AG08395 (cell line): ENCODE results near the gene FAM20A.

Experiments used
- DNase-seq: peaks from one replicate; pipeline ENCODE4 v3.0.0; 2012; ENCODE audit warnings: mixed read lengths, low spot score

The FAM20A gene

GRCh38 chr17:68600931-68601564, at the start of gene FAM20A:
TSS of gene FAM20A (minus strand) at chr17:68601367. CDS start at chr17:68600666, 701 bp downstream.
- DNase-seq: no peak

- DNase-seq: no peak
These were observed 48.2 kb upstream of the FAM20A start for GRCh38 chr17:68649324-68649723.

DNA sequence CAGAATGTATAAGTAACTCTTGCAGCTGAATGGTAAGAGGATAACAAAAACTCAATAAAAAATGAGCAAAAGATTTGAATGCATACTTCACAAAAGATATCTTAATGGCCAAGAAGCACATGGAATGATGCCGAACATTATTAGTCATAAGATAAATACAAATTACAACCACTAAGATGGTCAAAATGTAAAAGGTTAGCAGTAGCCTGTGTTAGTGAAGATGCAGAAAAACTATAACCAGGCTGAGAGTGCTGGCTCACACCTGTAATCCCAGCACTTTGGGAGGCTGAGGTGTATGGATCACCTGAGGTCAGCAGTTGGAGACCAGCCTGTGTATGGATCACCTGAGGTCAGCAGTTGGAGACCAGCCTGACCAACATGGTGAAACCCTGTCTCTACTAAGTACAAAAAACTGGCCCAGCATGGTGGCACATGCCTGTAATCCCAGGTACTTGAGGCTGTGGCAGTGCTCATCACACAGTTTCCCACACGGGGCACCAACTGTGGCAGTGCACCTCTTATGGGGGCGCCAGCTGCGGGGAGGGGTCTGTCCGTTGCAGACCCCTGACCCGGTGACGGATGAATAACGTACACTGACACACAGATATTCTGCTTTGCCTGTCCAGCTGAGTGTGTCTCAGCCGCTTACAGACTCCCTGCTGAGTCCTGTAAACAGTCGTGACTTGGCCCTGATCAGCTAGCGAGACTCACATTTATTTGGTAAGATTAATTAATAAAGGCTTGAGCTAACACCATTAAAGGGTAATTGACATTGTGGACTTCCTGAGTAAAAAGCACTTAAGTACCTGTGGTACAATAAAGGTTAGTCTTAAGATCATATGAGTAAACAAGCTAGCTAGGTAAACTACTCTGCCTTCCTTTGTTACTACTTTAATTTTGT, 45.7 kb upstream of the FAM20A start:
- DNase-seq: no peak

- DNase-seq: no peak
These were observed 40.9 kb upstream of the FAM20A start for GRCh38 chr17:68642118-68642412.

DNA sequence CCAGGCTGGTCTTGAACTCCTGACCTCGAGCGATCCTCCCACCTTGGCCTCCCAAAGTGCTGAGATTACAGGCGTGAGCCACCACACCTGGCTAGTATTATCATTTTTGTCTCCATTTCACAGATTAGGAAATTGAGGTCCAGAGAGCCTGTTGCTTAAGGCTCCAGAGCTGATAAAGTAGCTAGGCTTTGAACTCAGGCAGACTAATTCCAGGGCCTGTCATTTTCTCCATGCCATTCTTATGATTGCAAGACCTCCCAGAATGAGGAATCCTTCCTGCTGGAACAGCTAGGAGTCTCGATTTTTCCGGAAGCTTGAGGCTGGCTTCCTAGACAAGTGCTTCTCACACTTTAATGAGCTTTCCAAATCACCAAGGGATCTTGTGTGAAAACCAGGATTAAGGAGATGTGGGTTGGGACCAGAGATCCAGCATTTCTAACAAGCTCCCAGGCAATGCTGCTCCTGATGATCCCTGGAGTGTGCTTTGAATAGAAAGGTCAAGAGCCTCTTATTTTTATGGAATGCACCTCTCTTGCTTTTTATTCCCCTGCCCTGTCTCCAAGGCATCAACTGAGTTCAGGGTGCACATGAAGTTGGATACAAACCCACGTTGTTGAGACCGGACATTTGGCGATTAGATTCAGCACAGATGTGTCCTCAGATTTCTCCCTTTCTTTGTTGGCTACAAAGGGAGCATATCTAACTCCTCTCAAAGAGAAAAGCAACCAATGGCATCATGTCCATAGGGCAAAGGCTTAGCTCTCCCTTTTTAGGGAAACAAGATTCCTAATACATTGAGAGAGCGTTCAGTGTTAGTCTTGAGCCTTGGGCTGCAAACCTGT, 40.3 kb upstream of the FAM20A start:
- no peak for DNase-seq

DNA sequence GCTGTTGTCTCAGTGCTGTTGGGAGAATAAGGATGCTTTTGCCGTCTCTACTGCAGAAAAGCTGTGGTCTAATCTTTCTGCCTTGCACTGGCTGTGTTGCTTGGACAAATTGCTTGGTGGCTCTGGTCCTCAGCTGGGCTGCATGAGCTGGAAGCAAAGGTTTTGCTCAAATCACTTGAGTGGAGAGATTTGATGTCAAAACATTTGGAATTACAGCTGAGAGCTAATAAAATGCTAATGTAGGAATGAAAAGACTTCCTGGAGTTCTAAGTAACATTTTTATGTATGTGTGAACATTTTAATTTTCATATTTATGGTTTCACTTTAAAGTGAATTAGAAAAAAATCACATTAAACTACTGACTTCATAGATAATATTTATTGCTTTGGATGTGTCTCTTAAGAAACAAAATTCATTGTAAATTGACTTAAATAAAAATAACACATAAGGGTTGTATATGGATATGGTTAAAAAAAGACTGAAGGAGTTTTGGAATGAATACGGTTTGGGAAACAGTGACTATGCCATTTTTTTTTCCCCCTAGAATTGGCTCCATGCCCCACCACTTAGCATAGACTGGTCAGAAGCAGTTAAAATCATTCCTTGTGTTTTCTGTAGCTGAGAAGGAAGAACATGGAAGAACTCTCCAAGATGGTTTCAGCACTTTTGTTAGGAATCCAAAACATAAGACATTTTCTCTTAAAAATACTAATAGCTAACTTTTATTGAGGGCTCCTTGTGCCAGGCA, 39.2 kb upstream of the FAM20A start:
- no peak for DNase-seq

DNA sequence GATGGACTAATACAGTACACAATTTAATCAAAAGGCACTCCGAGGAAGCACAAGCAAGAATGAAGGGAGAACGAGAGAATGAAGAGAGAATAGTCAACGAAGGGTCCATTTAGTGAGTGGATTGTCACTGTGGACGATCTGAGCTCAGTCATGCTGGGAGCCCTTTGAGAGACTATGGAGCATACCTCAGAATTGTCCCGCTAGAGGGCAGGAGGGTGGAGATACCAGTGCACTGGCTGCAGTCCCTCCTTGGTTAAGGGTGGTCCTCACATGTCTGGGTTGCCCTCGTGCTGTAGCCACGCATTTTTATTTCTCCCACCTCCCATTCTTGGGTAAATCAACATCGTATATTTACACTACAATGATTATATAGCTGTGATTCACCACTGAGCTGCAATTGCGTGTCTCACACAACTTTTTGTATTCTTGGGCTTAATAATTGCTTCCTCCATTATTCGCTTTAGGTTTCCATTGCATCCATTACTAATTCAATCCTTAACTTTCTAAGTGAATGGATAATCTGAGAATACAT, 33.2 kb upstream of the FAM20A start:
- DNase-seq: no peak

DNA sequence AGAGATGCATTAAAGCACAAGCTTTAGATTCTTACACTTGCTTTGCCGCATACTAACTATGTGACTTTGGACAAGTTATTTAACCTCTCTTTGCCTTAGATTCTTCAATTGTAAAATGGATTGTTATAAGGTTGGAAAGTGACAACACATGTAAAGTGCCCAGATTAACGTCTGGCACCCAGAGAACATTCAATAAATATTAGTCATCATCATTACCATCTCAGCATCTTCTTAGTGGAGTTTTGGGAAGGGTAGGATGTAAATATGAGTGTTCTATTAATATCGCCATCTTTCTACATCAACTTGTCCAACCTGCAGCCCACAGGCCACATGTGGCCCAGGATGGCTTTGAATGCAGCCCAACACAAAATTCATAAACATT, 27.4 kb upstream of the FAM20A start:
- no peak for DNase-seq

DNA sequence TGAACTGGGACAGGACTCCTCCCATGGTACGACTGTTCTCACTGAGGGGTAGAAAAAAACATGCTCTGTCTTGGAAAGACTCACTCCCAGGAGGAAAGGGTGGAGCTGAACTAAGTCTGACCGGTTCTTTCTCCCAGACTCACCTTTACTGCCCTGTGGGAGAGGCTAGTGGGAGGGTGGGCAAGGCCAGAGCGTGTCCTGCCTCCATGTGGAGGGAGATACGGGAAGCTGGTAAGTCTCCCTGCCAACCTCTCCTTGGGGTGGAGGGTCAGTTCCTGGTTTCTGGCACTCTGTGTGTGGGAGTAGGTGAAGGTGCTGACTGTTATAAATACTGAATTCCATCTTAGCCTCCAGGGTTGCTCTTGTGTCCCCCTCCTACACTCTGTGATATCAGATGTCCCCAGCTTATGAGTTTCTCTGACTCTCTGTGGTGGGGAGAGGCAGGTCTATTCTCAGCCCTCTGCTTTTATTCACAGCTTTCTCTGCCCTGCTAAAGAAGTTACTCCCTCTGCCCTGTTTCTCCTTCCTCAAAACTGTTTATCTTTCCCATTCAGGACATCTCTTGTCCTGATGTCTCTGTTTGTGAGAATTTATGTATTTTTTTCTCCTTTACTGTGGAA, 26.9 kb upstream of the FAM20A start:
- no peak for DNase-seq

DNA sequence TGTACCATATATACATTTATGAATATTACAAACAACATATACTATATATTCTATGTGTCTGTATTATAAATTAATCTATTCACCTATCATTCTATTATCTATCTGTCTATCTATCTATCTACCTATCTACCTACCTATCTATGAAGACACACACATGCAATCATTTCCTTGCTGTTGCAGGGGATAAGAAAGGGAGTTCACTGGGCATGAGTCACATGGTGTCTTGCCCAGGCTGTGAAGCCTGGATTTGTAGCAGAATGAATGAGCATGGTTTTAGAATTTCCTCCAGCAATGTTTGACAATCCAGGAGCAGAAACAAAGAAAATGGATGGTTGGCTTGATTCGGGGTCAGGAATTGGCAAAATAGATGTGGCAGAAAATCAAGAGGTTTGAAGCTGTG, 23.2 kb upstream of the FAM20A start:
- DNase-seq: peak; percentile 39

DNA sequence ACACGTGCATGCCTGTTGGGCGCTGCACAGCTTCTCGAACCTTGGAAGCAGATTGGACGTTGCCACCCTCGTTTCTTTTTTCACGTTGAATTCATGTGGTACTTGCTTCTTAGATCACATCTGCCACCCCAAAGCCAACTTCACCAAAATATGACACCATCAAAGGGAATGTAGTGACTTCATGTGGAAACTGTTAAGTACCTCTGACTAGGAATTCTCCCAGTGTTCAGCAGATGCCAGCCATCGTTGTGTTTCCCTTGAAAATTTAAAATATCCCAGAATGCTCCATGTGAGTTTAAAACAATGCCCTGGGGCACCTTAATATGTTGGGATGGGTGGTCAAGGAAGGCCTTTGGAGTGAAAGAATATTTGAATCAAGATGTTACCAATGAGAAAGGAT, 22.6 kb upstream of the FAM20A start:
- DNase-seq: peak; percentile 11

DNA sequence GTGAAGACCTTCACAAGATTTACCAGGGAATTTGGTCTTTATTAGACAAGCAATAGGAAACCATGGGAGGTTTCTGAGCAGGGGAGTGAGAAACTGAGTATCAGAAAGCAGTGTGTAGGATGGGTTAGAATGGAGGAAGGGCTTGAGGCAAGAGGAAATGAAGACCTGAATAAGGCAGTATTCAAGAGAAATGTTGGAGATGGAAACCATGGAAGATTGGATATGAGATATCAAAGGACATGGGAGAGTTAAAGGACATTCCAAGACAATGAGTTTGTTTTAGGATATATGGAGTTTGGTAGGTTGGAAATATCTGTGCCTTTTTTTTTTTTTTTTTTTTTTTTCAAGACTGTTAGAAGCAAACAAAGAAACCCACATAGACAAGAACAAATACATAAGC, 21.3 kb upstream of the FAM20A start:
- DNase-seq: no peak

- DNase-seq: peak; percentile 4
These were observed 19.9 kb upstream of the FAM20A start for GRCh38 chr17:68621065-68621464.

DNA sequence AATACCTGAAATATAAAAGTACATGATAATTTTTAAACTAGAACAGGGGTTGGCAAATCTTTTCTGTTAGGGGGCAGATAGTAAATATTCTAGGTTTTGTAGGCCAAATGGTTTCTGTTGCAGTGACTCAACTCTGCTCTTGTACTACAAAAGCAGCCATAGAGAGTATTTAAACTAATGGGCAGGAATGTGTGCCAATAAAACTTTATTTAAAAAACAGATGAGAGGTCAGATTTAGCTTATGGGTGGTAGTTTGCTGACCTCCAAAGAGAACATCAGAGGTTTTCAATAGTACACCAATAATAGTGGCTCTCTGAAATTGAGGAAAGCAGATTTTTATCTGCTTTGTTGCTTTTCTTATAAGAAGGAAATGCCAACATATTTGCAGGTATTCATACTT, 15.2 kb upstream of the FAM20A start:
- DNase-seq: no peak

GRCh38 chr17:68614718-68615117, 13.6 kb upstream of the FAM20A start:
- DNase-seq: no peak

DNA sequence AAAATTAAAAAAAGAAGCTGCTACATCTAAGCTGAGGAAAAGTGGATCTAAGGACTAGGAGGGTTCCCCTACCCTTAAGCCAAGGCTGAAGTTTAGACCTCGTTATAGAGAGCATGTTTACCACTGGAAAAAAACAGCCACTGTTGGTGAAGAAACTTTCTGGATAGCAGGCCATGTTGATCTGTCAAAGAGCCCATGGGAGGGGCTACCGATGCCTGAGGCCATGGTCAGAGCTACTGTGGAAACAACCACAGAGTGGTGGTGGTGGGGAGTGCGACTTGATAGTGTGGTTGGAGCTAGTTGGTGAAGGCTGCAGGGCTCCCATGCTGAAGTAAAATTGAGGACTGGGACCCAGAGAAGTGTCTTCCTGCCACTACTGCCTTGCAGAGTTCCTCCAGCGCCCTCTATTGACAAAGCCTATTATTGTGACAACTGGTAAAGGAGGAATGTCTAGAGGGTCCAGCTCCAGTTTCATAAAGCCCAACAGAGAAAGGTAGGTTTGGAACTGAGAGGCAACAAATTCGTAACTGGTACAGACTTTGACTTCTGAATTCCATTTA, 12.7 kb upstream of the FAM20A start:
- DNase-seq: peak; percentile 62

GRCh38 chr17:68612923-68613292, 11.7 kb upstream of the FAM20A start:
- DNase-seq: no peak

DNA sequence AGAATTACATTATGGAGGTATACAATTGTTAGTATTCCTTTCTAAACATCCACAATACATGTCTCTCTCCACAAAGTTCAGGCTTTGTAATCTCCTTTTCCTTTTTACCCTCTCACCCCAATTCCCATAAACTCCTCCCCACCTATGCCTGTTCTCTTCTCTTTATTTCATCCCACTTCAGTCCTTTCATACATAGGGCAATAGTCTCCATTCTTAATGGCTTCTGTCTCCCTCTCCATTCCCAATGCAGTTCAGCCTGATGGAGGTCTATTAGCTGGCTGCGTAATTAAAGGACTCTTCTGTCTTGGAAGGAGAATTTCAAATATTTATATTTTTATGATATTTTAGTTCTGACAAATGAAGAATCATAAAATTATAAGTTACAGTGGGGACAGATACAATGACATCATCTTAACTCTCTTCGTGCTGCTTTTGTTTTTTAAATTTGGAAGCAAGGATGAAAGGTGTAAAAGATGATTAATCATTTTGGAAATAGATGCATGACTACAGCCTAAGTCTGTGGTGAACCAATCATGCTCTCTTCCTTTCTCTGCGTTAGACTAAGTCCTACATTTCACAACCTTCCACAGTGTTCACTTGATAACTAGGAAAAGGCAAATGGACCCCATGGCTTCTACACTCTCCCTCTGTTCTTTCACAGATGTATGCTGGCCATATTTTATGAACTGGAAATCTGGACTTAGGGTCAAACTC, 11.2 kb upstream of the FAM20A start:
- DNase-seq: no peak

- DNase-seq: no peak
These were observed 10.4 kb upstream of the FAM20A start for GRCh38 chr17:68611353-68612208.

GRCh38 chr17:68610554-68610953, 9.4 kb upstream of the FAM20A start:
- no peak for DNase-seq
